Endothelial cell (in vitro differentiated cells): ENCODE measurements around the gene MRPL37. TPM values are rescaled to one million over a fixed set of nuclear protein-coding genes. Genes with fewer than 3 reads are reported as not detected.

Source experiments
- DNase-seq: peaks from one replicate; pipeline ENCODE4 v3.0.0; 2021; ENCODE audit warnings: low spot score
- H3K27ac Mint-ChIP-seq: one replicate; pipeline ENCODE4 v1.8.0; 2021; ENCODE audit warnings: mixed read lengths, inconsistent platforms; ENCODE audit not compliant: unreplicated experiment
- H3K27me3 Mint-ChIP-seq: one replicate; pipeline ENCODE4 v1.8.0; 2021; ENCODE audit warnings: mild to moderate bottlenecking, moderate library complexity, mixed read lengths, inconsistent platforms; ENCODE audit not compliant: unreplicated experiment
- H3K36me3 Mint-ChIP-seq: one replicate; pipeline ENCODE4 v1.8.0; 2021; ENCODE audit warnings: mild to moderate bottlenecking, low read depth, mixed read lengths, inconsistent platforms; ENCODE audit not compliant: unreplicated experiment
- H3K4me1 Mint-ChIP-seq: one replicate; pipeline ENCODE4 v1.8.0; 2021; ENCODE audit warnings: mild to moderate bottlenecking, mixed read lengths, inconsistent platforms; ENCODE audit not compliant: unreplicated experiment
- H3K4me3 Mint-ChIP-seq: one replicate; pipeline ENCODE4 v1.8.0; 2021; ENCODE audit warnings: mild to moderate bottlenecking, mixed read lengths, inconsistent platforms; ENCODE audit not compliant: unreplicated experiment
- H3K9me3 Mint-ChIP-seq: one replicate; pipeline ENCODE4 v1.8.0; 2021; ENCODE audit warnings: mixed read lengths, inconsistent platforms; ENCODE audit not compliant: unreplicated experiment
- total RNA-seq: library from RNA; stranded (reverse); fragmentation: NEBNext Ultra II Directional; extraction: Animal tissue kit (Norgen Biotek cat#: 25700); gene quantifications from one replicate; pipeline ENCODE4 v1.2.1, GENCODE V29; 2021; ENCODE audit not compliant: unreplicated experiment
- TF ChIP-seq, protein P1 (sequence below): fragments of 200-600 bp; sonication (generic); IDR thresholded peaks from one replicate; pipeline ENCODE4 v1.5.0; 2021; ENCODE audit warnings: antibody characterized with exemption; ENCODE audit not compliant: unreplicated experiment

The MRPL37 gene
- total RNA-seq, 1 donor from 2014 or later, result 63.1 TPM

- DNase-seq, result no peak
- Mint-ChIP-seq H3K4me1 (peaks cover 20% of the 10 kb centered on the region), H3K27me3 (peaks cover 1% of the 10 kb centered on the region), H3K4me3 (no peak overlapping the region), H3K27ac (no peak overlapping the region), H3K36me3 (no peaks in the 10 kb centered on the region), H3K9me3 (no peaks in the 10 kb centered on the region)
- TF ChIP-seq, protein P1, sequence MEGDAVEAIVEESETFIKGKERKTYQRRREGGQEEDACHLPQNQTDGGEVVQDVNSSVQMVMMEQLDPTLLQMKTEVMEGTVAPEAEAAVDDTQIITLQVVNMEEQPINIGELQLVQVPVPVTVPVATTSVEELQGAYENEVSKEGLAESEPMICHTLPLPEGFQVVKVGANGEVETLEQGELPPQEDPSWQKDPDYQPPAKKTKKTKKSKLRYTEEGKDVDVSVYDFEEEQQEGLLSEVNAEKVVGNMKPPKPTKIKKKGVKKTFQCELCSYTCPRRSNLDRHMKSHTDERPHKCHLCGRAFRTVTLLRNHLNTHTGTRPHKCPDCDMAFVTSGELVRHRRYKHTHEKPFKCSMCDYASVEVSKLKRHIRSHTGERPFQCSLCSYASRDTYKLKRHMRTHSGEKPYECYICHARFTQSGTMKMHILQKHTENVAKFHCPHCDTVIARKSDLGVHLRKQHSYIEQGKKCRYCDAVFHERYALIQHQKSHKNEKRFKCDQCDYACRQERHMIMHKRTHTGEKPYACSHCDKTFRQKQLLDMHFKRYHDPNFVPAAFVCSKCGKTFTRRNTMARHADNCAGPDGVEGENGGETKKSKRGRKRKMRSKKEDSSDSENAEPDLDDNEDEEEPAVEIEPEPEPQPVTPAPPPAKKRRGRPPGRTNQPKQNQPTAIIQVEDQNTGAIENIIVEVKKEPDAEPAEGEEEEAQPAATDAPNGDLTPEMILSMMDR, result no peak
These were observed 32.4 kb upstream of the MRPL37 start for GRCh38 chr1:54167422-54168139.

DNA sequence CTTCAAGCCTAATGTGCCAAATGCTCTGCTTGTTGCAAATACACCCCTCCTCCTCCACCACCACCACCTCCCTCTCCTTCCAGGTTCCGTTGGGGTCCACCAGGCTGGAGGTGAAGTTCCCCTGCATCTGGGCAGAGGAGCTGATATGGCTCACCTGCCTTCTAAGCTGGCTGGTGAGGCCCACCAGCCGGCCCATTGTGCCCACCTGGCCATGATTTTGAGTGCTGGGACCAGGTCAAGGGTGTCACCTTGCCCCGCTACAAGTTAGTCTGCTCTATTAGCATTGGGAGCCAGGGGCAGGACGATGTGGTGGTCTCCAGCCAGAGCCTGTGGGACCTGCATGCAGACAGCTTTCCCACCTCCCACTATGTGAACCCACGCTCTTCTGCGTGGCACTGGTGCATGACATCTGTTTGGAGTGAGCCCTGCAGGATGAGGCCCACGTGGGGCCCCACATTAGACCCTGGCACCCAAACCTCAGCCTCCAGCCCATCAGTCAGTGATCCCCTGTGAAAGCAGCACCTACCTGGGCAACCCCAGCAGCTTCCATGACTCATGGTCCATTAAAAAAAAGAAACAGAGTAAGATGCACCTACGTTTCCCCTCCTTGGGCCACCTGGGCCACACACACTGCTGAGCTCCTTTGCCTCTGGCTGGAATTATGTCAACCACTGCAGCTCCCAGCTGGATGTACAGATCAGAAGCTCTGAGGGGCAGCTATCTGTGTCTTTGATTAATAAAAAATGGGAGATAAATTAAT lies 31.6 kb upstream of the MRPL37 start:
- H3K9me3 Mint-ChIP-seq, result no peaks in the 10 kb centered on the region
- no peaks in the 10 kb centered on the region for H3K27me3 Mint-ChIP-seq
- peaks cover 23% of the 10 kb centered on the region for H3K4me1 Mint-ChIP-seq
- DNase-seq, result no peak
- H3K4me3 Mint-ChIP-seq, result no peak overlapping the region
- no peak overlapping the region for H3K27ac Mint-ChIP-seq
- TF ChIP-seq, protein P1, result no peak
- H3K36me3 Mint-ChIP-seq, result no peaks in the 10 kb centered on the region

- Mint-ChIP-seq H3K27me3 (no peaks in the 10 kb centered on the region), H3K36me3 (no peaks in the 10 kb centered on the region), H3K4me1 (peaks cover 23% of the 10 kb centered on the region), H3K4me3 (no peak overlapping the region), H3K27ac (no peak overlapping the region), H3K9me3 (no peaks in the 10 kb centered on the region)
- TF ChIP-seq, protein P1, result no peak
- no peak for DNase-seq
These were observed 30.9 kb upstream of the MRPL37 start for GRCh38 chr1:54169068-54169467.

GRCh38 chr1:54171016-54171415 lies 29.0 kb upstream of the MRPL37 start:
- Mint-ChIP-seq H3K4me1 (peaks cover 29% of the 10 kb centered on the region), H3K27me3 (no peaks in the 10 kb centered on the region), H3K9me3 (no peaks in the 10 kb centered on the region), H3K27ac (peak overlapping the region; percentile 28), H3K4me3 (no peak overlapping the region), H3K36me3 (no peaks in the 10 kb centered on the region)
- no peak for DNase-seq
- TF ChIP-seq, protein P1, result no peak

DNA sequence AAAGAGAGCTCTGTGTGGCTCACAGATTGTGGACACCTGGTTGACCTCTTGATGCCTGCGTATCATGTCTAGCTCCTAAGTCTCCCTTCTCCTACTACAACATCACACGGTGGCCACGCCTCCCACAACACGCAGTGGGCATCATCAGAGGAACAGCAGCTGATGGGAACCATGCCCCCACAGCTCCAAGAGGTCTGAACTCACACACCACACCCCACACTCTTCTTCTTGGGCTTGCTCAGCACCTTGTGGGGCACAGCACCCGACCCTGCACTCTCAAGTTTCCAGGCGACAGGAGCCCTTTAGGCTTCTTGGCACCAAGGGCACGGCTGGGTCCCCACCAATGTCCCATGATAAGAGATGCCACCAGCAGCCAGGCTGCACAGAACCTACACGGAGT lies 28.4 kb upstream of the MRPL37 start:
- no peaks in the 10 kb centered on the region for H3K9me3 Mint-ChIP-seq
- TF ChIP-seq, protein P1, result no peak
- no peak overlapping the region for H3K27ac Mint-ChIP-seq
- no peak overlapping the region for H3K4me3 Mint-ChIP-seq
- H3K4me1 Mint-ChIP-seq, result peaks cover 29% of the 10 kb centered on the region
- no peaks in the 10 kb centered on the region for H3K27me3 Mint-ChIP-seq
- no peaks in the 10 kb centered on the region for H3K36me3 Mint-ChIP-seq
- DNase-seq, result no peak
